A673 (cell line): ENCODE results near the gene RMND1. TPM values are rescaled to one million over a fixed set of nuclear protein-coding genes. Genes with fewer than 3 reads are reported as not detected.

Experiments used
- BruUV-seq: library from RNA; stranded (reverse); fragments of 400-500 nt; replicated peaks from 2 replicates; lab custom pipeline; 2021; lab: Mats Ljungman, UMichigan
- CTCF ChIA-PET: fragments of 300-600 bp; sonication (Branson Sonifier 250); formaldehyde crosslinking; loops from one replicate; lab custom pipeline; 2022; ENCODE audit warnings: antibody characterized with exemption; lab: Charles Lee
- POLR2A ChIA-PET: fragments of 300-600 bp; sonication (Branson Sonifier 250); formaldehyde crosslinking; loops from one replicate; lab custom pipeline; 2022; ENCODE audit warnings: antibody characterized with exemption; ENCODE audit not compliant: low non-redundant PET; lab: Charles Lee
- DNase-seq: peaks from one replicate; pipeline ENCODE4 v3.0.0-alpha.2; 2015; ENCODE audit warnings: low spot score
- H3K27ac ChIP-seq: fragments of 200-600 bp; sonication (generic); 2 replicates; pipeline ENCODE4 v1.5.1; 2016; ENCODE audit warnings: mixed run types, low read depth, mild to moderate bottlenecking, mixed read lengths, antibody characterized with exemption, low read length; ENCODE audit not compliant: poor library complexity, severe bottlenecking
- H3K27me3 ChIP-seq: fragments of 200-600 bp; sonication (generic); replicated peaks from 2 replicates; pipeline ENCODE4 v1.6.1; 2017; ENCODE audit warnings: mixed run types, low read depth, mild to moderate bottlenecking, mixed read lengths, antibody characterized with exemption, low read length; ENCODE audit not compliant: insufficient read depth, poor library complexity
- H3K36me3 ChIP-seq: fragments of 200-600 bp; sonication (generic); 2 replicates; pipeline ENCODE4 v1.6.1; 2016; ENCODE audit warnings: mixed run types, mild to moderate bottlenecking, mixed read lengths, antibody characterized with exemption, low read length; ENCODE audit not compliant: insufficient read depth, poor library complexity, severe bottlenecking
- H3K4me1 ChIP-seq: fragments of 200-600 bp; sonication (generic); 2 replicates; pipeline ENCODE4 v1.6.1; 2017; ENCODE audit warnings: mixed run types, mild to moderate bottlenecking, mixed read lengths, antibody characterized with exemption, low read length; ENCODE audit not compliant: insufficient read depth, poor library complexity, severe bottlenecking
- H3K4me3 ChIP-seq: fragments of 200-600 bp; sonication (generic); 2 replicates; pipeline ENCODE4 v1.5.1; 2016; ENCODE audit warnings: low read depth, mixed run types, mild to moderate bottlenecking, mixed read lengths, low read length; ENCODE audit not compliant: poor library complexity, severe bottlenecking
- H3K9me3 ChIP-seq: fragments of 200-600 bp; sonication (generic); 2 replicates; pipeline ENCODE4 v1.6.1; 2016; ENCODE audit warnings: mixed run types, low read depth, mild to moderate bottlenecking, mixed read lengths, antibody characterized with exemption, low read length; ENCODE audit not compliant: poor library complexity, severe bottlenecking
- CTCF ChIP-seq: fragments of 300-800, 200-600 bp; sonication (generic); conservative IDR thresholded peaks from 2 replicates; pipeline ENCODE4 v1.5.1; 2017; ENCODE audit warnings: low read depth, mild to moderate bottlenecking, antibody characterized with exemption, low read length, moderate library complexity, mixed read lengths
- EZH2 ChIP-seq: fragments of 200-600 bp; sonication (generic); IDR thresholded peaks from 2 replicates; pipeline ENCODE4 v1.6.1; 2017; ENCODE audit warnings: borderline replicate concordance, low read depth, mild to moderate bottlenecking, mixed read lengths, antibody characterized with exemption, low read length; ENCODE audit not compliant: poor library complexity, severe bottlenecking
- intact Hi-C: fragments of 100-400 bp; cut with micrococcal nuclease; formaldehyde crosslinking; loops from one replicate; pipeline ENCODE4 v1.10.0; 2022; ENCODE audit not compliant: unreplicated experiment
- total RNA-seq: library from RNA; stranded (reverse); gene quantifications from 2 replicates; pipeline ENCODE4 v1.2.3, GENCODE V29; 2021

The RMND1 gene
- total RNA-seq, 1 experiment from 2014 or later: 25.6 TPM

- Histone ChIP-seq H3K27me3 (no peaks in the 10 kb centered on the region), H3K4me1 (no peaks in the 10 kb centered on the region), H3K36me3 (no peaks in the 10 kb centered on the region), H3K4me3 (no peak overlapping the region), H3K9me3 (no peaks in the 10 kb centered on the region), H3K27ac (no peak overlapping the region)
- no TSS peak for BruUV-seq
- no peak for DNase-seq
- POLR2A ChIA-PET: interaction anchor here (0.8 kb wide), 1 partner anchor 1050 kb away, joined by 3 read pairs; no protein-coding TSS in a partner anchor
- CTCF ChIA-PET: no interaction called here
- intact Hi-C loops: no loop called here
- TF ChIP-seq EZH2 (no peak), CTCF (no peak)
Observed at GRCh38 chr6:151482290-151482689, 30.4 kb upstream of the RMND1 start.

DNA sequence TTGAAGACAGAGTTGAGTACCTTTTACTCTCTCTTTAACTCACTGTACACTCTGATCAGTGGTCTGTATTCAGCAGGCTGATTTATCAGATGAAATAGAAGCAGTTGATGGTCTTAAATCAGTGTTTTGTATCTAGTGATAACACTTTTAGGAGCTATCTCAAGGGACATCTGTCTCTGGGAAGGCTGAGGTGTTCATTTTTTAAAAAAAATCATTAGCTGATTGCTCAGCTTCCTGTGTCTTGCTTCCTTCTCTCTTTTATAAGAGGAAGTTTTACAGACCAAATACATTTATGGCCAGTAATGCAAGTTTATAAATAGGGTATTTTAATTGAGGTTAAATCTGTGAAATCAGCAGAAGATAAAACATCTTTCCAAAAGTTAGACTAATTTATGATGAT, 29.9 kb upstream of the RMND1 start:
- no peak overlapping the region for H3K4me3 ChIP-seq
- intact Hi-C loops: no loop called here
- H3K27me3 ChIP-seq: no peaks in the 10 kb centered on the region
- ChIA-PET POLR2A (no interaction called here), CTCF (no interaction called here)
- no peak overlapping the region for H3K27ac ChIP-seq
- no TSS peak for BruUV-seq
- no peak for DNase-seq
- H3K4me1 ChIP-seq: no peaks in the 10 kb centered on the region
- TF ChIP-seq CTCF: no peak
- TF ChIP-seq EZH2: no peak
- H3K36me3 ChIP-seq: no peaks in the 10 kb centered on the region
- no peaks in the 10 kb centered on the region for H3K9me3 ChIP-seq

DNA sequence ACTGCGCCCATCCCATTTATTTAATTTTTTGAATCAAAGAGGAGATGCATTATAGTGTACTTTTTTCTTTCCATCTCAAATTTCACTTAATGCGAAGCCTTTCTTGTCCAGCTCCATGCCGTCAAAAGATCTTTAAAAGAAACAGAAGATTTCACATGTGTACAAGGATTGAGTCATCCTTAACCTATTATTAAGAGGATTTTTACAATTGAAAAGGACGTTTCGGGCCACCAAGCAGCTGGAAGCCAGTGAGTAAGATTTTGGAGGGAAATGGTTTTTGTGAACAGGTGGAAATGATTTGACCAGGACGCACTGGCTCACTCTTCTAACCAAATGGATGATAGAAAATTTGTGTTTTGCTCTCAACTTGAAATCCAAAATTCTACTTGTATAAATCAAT, 26.7 kb upstream of the RMND1 start:
- POLR2A ChIA-PET: no interaction called here
- intact Hi-C loops: loop anchor here (5.0 kb wide), 1 partner anchor 586 kb away; no protein-coding TSS in a partner anchor
- H3K4me1 ChIP-seq: no peaks in the 10 kb centered on the region
- CTCF ChIA-PET: no interaction called here
- H3K27ac ChIP-seq: no peak overlapping the region
- H3K9me3 ChIP-seq: no peaks in the 10 kb centered on the region
- no peaks in the 10 kb centered on the region for H3K27me3 ChIP-seq
- no peaks in the 10 kb centered on the region for H3K36me3 ChIP-seq
- TF ChIP-seq EZH2: no peak
- TF ChIP-seq CTCF: no peak
- H3K4me3 ChIP-seq: no peak overlapping the region
- DNase-seq: no peak
- BruUV-seq: no TSS peak
